HG03025 (cell line): ENCODE results near the gene GATB.

ENCODE experiments used
- ATAC-seq: cut with Tn5 transposase; IDR thresholded peaks from one replicate; pipeline ENCODE4 v1.9.1; 2021; ENCODE audit warnings: mild to moderate bottlenecking, moderate library complexity; ENCODE audit not compliant: unreplicated experiment, low FRiP score

The GATB gene

GRCh38 chr4:151659601-151660364 is 101.0 kb downstream of the GATB start:
- no peak for ATAC-seq

DNA sequence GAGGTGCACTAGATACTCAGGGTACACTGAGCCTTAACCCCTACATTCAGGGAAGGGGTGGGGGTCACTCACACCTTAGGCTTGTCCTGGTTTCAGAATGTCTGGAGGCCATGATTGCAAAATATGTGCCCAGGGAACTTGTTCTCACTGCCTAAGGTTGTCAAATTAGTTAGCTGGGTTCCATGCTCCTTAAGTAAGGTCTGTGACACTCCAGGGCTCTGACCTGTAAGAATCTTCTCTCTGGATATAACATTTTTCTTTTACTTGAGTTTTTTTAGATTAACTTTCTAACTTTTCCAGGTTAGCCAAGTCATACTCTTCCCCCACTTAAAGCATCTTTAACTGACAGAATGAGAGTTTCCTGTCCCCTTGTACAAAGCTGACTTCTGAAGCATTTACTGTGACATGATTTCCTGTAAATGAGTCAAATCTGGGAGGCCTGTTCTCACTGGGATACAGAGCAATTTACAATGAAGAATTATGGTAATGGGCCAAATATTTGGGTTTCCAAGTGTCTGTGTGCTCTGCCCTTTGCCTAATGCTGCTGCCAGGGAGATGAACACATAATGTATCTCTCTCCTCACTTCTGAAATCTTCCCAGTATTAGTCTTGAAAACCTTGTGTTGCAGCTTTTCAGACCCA is 101.7 kb downstream of the GATB start:
- ATAC-seq, result no peak

- ATAC-seq, result no peak
These were observed 102.9 kb downstream of the GATB start for GRCh38 chr4:151657896-151658295.

- ATAC-seq, result no peak
These were observed 104.7 kb downstream of the GATB start for GRCh38 chr4:151656058-151656457.

DNA sequence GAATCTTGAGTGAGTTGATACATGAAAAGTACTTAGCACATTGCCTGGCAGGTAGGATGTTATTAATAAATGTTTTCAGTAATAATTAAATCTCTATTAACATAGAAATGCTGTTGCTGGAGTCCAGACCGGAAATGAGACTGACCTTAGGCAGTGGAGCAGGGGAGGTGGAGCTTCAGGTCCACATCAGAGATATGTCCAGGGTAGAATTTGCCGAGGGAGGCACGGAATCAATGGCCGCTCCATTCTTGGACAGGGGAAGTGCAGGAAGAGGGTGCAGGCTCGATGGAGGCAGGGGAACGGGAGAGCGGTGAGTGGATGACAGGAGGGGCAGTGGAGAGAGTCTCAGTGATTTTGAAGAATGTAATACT is 107.3 kb downstream of the GATB start:
- ATAC-seq, result no peak

DNA sequence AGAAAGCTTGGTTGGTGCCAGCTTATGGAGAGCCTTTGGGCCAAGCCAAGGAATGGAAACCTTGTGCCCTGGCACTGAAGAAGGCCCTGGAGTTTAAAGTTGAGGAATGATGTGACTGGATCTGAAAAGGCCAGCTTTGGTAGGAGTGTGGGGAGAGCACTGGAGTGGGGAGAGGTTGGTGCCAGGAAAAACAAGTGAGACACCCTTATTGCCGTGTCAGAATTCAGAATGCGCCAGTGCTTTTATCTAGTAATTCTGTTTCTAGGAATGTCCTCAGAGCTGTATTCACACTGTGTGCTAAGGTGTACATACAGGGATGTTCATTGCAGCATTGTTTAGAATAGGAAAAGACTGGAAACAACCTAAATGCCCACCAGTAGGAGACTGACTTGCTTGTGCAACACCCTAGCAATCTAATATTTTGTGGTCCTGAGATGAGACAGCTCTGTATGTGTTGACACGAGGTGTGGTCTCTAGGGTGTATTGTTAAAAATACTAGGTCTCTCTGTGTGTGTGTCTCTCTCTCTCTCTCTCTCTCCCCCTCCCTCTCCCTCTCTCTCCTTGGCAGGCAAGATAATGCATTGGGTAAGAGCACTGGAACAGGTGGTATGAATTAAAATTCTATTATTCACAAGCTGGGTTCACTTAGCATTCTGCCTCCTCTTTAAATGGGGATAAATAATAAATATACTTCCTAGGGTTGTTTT is 107.8 kb downstream of the GATB start:
- ATAC-seq, result no peak

DNA sequence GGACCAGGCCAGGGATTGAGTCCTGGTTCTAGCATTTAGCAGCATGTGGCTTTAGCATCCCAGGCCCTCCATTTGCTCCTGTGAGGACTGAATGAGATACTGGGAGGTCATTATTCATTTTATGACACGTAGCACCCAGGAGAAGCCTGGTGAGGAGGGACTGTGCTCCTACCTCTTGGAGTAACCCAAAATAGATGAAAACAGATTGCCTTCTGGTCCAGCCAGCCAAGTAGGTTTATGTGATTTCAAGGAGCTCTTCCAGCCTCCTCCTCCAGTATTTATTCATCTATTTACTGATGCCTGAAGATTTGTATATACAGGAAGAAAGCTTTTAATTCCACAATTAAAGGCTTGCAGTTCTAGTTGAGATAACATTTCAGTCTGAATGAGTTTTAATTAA is 109.3 kb downstream of the GATB start:
- ATAC-seq, result no peak

- no peak for ATAC-seq
These were observed 111.3 kb downstream of the GATB start for GRCh38 chr4:151649479-151649878.

- ATAC-seq, result no peak
These were observed 114.5 kb downstream of the GATB start for GRCh38 chr4:151646322-151646721.

- no peak for ATAC-seq
These were observed 116.2 kb downstream of the GATB start for GRCh38 chr4:151644622-151645021.

DNA sequence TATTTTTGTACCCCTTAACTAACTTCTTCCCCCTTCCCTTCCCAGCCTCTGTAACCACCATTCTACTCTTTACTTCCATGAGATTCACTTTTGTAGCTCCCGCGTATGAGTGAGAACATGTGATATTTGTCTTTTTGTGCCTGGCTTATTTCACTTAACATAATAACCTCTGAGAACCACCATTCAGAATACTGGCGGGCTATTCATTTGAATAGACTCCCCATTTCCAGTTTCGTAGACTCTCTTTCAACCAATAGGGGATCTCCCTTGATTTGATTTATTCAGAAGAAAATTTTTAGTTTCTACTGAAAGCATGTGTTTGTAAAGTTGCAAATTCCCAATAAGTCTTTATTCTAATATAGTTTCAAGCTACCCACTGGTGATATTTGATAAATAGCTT is 117.2 kb downstream of the GATB start:
- no peak for ATAC-seq

DNA sequence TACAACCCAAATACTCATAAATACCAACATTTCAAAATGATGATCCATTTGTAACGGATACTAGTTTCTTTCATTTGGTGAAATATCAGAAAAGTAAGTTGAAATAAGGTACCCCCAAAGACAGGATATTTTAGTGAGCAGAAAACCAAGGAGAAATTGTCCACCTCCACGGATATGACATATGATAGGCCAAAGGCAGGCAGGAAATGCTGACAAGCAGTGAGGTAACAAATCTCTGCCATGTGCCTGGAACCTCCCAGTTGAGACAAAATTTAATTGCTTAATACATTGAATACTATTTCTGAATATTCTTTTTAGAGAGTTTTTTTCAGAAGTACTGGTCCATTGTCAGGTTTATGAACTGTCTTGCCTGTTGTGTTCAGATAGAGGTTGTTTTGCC is 118.8 kb downstream of the GATB start:
- no peak for ATAC-seq

DNA sequence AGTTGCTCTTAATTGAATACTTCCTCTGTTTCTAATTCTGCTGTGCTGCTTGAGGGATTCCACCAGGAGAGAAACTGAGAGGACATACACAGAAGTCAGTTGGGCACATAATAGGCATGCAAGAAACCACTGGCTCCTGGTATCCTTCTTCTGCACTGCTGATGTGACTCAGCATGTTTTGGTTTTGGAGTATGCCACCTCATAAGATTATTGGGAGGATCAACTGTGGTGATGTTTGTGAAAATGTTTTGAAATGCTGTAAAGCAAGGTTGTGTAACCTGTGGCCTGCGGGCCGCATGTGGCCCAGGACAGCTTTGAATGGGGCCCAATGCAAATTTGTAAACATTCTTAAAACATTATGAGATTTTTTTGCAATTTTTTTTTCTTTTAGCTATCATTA is 119.6 kb downstream of the GATB start:
- ATAC-seq, result no peak

DNA sequence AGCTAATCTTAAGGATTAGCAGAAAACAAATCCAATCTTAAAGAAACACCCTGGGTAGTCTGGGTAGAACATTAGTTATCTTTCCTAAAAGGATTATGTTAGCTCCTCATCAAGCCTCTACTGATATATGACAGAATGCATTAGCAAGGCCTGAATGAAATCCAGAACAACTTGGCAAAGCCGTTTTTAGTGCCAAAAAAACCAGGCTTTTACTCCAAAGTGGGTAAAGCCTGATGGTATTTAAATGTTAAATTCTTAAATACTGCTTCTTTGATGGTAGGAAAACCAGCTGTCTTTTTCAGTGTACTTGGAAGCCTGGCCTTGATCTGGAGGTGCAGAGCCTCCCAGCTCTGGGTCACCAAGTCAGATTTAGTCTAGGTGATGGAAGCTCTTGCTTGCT is 120.4 kb downstream of the GATB start:
- no peak for ATAC-seq

DNA sequence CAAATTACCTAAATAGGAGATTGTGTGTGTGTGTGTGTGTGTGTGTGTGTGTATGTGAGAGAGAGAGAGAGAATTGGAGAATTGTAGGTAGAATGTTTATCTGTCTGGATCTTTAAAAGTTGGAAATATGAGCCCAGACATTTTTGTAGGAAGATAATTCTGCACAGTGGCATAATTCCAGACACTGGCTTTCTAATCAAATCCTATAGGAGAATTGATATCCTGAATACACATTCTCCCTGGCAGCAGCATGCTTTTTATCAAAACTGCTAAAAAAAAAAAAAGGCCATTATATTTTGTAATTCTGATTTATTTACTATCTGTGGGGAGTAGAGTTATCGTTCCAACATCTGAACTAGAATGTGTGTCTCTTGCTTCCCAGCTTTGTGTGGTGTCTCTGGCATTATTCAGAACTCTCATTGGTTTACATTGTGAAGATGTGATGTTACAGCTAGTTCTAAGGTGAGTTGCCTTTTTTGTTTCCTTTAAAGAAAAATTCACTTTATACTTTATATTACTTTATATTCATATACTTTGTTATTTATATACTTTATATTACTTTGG is 122.4 kb downstream of the GATB start:
- ATAC-seq, result no peak

- no peak for ATAC-seq
These were observed 129.5 kb downstream of the GATB start for GRCh38 chr4:151631349-151631748.

- ATAC-seq, result no peak
These were observed 131.6 kb downstream of the GATB start for GRCh38 chr4:151629097-151629783.

DNA sequence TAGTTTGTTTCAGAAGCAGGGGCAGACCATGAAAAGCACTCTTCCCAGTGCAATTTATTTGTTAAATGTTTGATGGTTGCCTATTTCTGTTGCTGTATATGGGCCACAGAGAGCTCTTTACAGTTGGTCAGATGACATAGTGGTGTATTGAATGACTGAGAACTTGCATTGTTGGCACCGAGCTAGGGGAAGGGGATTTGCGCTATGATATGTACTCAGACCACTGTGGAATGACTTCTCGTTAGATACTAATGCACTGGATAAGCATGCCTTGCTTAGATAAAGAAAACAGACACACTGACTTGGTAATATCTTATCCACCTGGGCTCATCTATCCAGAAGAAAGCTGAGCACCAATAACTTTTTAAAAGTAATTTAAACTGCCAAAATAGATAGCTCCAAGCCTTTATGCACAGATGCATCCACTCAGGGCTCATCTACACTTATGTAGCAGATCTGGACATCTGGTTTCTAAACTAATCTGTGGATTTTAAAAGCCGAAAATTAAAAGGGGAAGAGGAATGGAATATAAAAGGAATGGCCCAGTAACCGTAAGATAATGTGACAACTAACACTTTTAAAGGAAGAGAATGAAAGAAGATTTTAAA is 132.7 kb downstream of the GATB start:
- no peak for ATAC-seq

DNA sequence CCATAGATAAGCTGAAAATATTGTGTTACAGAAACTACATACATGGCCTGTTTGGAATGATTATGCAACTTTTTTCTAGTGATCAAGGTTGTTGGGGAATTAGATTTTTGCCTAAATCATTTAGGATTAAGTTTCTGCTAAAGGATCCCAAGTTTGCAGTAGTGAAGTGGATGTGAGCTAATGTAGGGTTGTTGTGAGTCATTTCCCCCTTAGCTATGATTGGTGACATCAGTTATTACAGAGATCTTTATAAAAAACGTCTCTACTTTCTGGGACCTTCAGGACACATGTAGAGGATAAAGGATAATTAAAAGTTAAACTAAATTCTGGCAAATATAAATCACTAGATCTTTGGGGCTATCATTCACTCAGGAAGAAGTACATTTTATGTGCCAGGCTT is 133.3 kb downstream of the GATB start:
- no peak for ATAC-seq

- ATAC-seq, result no peak
These were observed 134.1 kb downstream of the GATB start for GRCh38 chr4:151626751-151627150.
